GM12864 (cell line): ENCODE measurements around the gene USP47.

Experiments used
- DNase-seq: peaks from one replicate; pipeline ENCODE4 v3.0.0-alpha.2; 2011; ENCODE audit warnings: low read depth
- H3K4me3 ChIP-seq: 2 replicates; pipeline ENCODE4 v1.5.1; 2011; ENCODE audit warnings: mild to moderate bottlenecking, low read depth, low read length, control low read depth
- TF ChIP-seq, protein P1 (sequence below): IDR thresholded peaks from 2 replicates; pipeline ENCODE4 v1.5.1; 2011; ENCODE audit warnings: low read depth, mild to moderate bottlenecking, moderate library complexity, low read length, control low read depth, inconsistent platforms; ENCODE audit errors: missing control alignments

The USP47 gene

DNA sequence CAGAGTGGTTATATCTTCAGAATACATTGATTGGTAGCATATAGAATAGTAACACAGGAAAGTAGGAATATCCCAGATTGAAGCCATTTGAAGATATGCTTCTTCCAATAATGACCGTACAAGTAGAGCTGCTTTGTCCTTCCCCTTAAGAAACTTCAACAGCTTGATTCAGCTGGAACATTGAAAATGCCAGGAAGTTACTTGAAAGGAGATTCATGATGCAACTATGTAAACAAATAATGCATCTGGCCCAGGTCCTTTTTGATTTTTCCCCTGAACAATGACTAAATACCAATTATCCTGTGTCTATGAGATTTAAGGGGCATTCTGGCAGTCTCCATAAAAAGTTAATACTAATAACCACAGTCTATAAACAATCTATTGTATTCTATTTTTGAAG, 163.7 kb downstream of the USP47 start:
- no peak for DNase-seq
- TF ChIP-seq, protein P1, sequence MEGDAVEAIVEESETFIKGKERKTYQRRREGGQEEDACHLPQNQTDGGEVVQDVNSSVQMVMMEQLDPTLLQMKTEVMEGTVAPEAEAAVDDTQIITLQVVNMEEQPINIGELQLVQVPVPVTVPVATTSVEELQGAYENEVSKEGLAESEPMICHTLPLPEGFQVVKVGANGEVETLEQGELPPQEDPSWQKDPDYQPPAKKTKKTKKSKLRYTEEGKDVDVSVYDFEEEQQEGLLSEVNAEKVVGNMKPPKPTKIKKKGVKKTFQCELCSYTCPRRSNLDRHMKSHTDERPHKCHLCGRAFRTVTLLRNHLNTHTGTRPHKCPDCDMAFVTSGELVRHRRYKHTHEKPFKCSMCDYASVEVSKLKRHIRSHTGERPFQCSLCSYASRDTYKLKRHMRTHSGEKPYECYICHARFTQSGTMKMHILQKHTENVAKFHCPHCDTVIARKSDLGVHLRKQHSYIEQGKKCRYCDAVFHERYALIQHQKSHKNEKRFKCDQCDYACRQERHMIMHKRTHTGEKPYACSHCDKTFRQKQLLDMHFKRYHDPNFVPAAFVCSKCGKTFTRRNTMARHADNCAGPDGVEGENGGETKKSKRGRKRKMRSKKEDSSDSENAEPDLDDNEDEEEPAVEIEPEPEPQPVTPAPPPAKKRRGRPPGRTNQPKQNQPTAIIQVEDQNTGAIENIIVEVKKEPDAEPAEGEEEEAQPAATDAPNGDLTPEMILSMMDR: no peak
- no peak overlapping the region for H3K4me3 ChIP-seq

- no peak overlapping the region for H3K4me3 ChIP-seq
- TF ChIP-seq, protein P1: no peak
- DNase-seq: no peak
These were observed 164.9 kb downstream of the USP47 start for GRCh38 chr11:12006552-12007229.

DNA sequence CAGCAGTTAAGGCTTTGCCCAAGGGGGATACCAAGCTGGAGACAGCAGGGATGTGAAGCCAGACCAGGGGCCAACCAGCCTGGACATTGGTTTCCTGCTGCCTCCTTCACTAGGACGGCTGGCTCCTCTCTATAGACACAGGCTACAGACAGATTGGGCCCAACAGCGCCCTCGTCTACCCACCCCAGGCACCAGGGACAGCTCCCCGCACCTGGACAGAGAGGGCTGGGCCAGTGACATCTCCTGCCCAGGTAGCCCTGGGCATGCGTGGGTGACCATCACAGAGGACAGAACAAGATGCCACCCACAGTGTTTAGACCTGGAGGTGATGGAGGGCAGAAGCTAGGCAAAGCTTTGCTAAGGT, 165.4 kb downstream of the USP47 start:
- no peak for DNase-seq
- TF ChIP-seq, protein P1: no peak
- no peak overlapping the region for H3K4me3 ChIP-seq

- TF ChIP-seq, protein P1: no peak
- no peak for DNase-seq
- H3K4me3 ChIP-seq: no peak within 1 kb of the TSS
These were observed 166.3 kb downstream of the USP47 start, which contains the start of gene DKK3 for GRCh38 chr11:12007769-12008737. TSS of gene DKK3 (minus strand) at chr11:12008626. CDS start at chr11:12008582, 44 bp downstream.
